HG03558 (cell line): ENCODE results near the gene GALK2.
"Not testable (repeated sequence)": the region's sequence is repeated elsewhere in the genome, so short reads cannot be mapped to it uniquely, and the experiment has no call there.

Source experiments
- ATAC-seq: cut with Tn5 transposase; IDR thresholded peaks from one replicate; pipeline ENCODE4 v1.9.1; 2021; ENCODE audit warnings: moderate number of reproducible peaks; ENCODE audit not compliant: unreplicated experiment; ENCODE audit errors: extremely low read depth

GALK2 gene

GRCh38 chr15:49208102-49208501 lies 38.1 kb downstream of the GALK2 start:
- ATAC-seq, result not testable (repeated sequence)

- no peak for ATAC-seq
These were observed 42.9 kb downstream of the GALK2 start for GRCh38 chr15:49212897-49213296.

DNA sequence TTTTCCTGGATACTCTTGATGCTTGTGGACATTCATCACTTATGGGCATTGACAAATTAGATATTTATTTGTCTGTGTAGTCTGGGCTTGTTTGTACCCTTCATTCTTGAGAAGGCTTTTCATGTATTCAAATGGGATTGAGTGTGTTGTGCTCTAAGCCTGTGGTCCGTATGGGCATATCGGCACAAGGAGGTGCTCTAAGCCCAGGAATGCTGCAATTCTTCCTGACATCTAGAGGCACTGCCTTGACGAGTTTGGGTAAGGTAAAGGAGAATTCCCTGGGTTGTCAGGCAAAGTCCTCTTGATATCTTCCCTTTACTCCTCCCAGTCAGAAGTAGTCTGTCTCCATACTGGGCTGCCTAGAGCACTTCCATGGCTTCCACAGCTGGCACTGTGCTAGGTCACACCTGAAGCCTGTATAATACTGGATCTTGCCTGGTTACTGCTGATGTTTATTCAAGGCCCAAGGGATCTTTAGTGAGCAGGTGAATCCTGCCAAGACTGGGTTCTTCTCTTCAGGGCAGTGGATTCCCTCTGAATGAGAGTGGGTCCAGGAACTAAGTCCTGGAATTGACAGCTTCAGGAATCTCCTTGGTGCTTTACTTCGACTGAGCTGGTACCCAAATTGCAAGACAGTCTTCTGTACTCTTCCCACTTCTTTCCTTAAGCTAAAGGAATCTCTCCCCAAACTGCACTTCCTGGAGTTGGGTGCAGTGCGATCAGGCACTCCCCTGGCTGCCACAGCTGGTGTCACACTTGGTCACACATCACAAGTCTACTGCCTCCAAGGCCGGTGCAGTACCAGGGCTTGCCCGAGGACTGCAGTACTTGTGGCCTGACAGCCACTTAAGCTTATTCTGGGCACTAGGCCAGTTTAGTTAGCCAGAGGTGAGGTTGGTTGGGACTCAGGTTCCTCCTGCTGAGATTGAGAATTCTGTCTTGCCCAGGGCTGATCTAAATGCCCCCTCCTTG lies 46.0 kb downstream of the GALK2 start:
- peak; percentile 99 for ATAC-seq

DNA sequence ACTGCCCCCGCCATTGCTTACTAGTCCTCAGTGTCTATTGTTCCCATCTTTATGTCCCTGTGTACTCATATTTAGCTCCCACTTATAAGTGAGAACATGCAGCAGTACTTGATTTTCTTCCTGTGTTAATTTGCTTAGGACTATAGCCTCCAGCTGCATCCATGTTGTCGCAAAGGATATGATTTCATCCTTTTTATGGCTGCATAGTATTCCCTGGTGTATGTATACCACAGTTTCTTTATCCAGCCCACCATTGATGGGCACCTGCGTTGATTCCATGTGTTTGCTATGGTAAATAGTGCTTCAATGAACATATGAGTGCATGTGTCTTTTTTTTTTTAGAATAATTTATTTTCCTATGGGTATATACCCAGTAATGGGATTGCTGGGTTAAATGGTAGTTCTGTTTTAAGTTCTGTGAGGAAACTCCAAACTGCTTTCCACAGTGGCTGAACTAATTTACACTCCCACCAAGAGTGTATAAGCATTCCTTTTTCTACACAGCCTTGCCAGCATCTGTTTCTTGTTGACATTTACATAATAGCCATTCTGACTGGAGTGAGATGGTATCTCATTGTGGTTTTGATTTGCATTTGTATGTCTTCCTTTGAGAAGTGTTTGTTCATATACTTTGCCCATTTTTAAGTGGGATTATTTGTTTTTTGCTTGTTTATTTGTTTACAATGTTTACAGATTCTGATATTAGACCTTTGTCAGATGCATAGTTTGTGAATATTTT lies 53.7 kb downstream of the GALK2 start:
- ATAC-seq, result no peak

DNA sequence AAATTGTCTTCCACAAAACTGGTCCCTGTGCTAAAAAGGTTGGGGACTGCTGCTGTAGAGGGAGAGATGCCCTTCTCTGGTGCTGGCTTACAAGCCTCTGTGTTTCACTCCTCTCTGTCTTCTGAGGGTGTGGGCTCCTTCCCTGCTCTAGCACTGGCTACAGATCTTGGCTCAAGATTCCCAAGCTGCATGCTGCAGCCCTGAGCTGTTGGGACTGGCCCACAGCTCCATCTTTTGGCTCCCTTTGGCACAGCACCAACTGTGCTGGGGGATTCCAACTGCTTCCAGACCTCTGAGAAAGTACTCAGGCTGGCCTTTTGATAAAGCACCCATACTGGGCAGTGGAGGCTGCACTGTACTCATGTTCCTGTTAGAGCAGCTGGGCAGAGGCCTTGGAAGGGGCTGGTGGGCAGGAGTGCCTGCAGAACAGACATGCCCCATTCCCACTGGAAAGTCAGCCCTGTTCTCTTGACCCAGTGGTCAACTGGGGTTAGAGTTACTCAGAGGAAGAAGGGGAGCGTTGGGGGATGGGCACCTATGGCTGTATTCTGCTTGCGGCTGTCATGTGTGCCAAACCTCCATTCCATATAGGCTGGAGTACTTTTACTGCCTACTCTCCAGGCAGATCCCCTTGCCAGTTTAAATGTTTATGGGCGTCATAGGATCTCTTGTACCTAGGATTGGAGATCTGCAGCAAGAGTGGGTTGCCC lies 55.7 kb downstream of the GALK2 start:
- ATAC-seq, result no peak

GRCh38 chr15:49227602-49228001 lies 57.6 kb downstream of the GALK2 start:
- no peak for ATAC-seq

GRCh38 chr15:49229922-49230321 lies 59.9 kb downstream of the GALK2 start:
- ATAC-seq, result no peak

- no peak for ATAC-seq
These were observed 62.3 kb downstream of the GALK2 start for GRCh38 chr15:49232236-49232806.

DNA sequence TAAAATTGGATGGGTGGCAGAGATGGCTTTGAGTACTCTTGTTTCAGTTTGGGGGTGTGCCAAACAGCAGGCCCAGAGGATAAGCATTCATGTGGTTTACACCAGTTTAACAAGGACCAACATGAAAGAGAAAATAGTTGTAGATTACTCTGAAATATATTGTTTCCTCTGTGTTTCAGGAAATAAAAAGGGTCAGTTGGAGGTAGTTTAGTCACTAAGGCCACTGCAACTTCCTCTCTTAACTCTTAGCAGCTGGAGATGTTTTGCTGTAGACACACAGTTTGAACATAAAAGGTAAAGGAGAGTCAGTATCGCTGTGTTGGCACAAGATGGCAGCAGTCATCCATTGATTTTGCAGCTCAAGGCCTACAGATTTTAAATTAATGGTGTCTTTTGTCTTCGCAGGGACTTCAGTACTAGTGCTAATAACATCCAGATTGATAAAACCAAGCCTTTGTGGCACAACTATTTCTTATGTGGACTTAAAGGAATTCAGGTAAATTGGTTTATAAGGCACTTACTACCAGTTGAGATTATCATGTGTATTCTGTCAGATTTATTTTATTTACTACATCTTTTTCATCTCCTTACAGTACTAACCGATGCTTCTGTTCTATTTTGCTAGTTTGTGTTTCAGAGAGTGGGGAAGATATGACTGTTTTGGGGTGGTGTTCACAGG lies 65.5 kb downstream of the GALK2 start:
- peak; percentile 60 for ATAC-seq

- ATAC-seq, result no peak
These were observed 66.8 kb downstream of the GALK2 start for GRCh38 chr15:49236869-49237268.

DNA sequence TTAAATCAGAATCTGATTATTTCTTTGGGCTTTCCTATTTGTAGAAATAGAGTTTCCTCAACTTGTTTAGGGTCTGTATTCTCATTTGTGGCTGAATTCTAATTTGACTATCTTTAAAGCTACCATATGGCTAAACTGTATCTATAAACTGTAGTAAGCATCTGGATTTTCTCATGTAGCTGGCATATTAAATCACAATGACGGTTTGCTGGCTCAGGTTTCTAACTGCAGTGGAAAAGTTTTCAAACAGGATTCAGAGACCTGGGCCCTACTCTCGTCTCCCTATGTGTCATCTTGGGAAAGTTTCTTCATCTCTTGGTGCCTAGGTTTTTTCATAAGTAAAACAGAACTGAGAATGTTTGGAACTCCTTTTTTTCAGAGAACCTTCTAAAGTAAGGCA lies 68.3 kb downstream of the GALK2 start:
- ATAC-seq, result no peak

- no peak for ATAC-seq
These were observed 69.1 kb downstream of the GALK2 start for GRCh38 chr15:49239105-49239504.

DNA sequence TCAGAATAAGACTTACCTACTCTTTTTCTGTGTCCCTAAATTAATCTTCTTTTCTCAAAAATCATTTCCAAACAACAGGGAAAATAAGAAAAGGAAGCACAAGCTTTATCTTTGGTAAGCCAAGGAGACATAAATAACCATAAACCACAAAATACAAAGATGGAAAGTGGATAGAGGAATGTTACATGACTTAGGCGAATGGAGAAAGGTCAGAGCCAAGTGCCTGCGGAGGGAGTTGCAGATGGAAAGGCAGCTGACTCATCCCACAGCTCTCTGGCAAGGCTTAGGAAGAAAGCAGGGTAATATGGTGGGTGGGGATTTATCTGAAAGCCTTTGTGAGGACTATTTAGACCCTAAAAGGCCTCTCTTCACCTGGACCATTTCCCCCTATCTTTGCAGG lies 72.8 kb downstream of the GALK2 start:
- ATAC-seq, result no peak

- ATAC-seq, result no peak
These were observed 77.6 kb downstream of the GALK2 start for GRCh38 chr15:49247556-49248110.

GRCh38 chr15:49248291-49248690 lies 78.2 kb downstream of the GALK2 start:
- ATAC-seq, result no peak

- no peak for ATAC-seq
These were observed 86.1 kb downstream of the GALK2 start for GRCh38 chr15:49255966-49256759.

- ATAC-seq, result not testable (repeated sequence)
These were observed 95.1 kb downstream of the GALK2 start for GRCh38 chr15:49265117-49265516.

GRCh38 chr15:49265911-49266310 lies 95.9 kb downstream of the GALK2 start:
- no peak for ATAC-seq
